ENCODE data around the gene SPTLC1.
"Not testable (repeated sequence)": the region's sequence is repeated elsewhere in the genome, so short reads cannot be mapped to it uniquely, and the experiment has no call there.

Gene SPTLC1

GRCh38 chr9:92150501-92151470 is 35.6 kb upstream of the SPTLC1 start:
- not testable (repeated sequence) for H3K4me3 ChIP-seq (ENCODE audit: low read length); H3K9me3 ChIP-seq (ENCODE audit: low read length); H3K27me3 ChIP-seq (ENCODE audit: insufficient read depth, low read length); H2AFZ ChIP-seq (ENCODE audit: low read depth, low read length); H3K36me3 ChIP-seq (ENCODE audit: insufficient read depth, low read length)
- peaks cover 24% of the 10 kb centered on the region for H3K4me1 ChIP-seq (ENCODE audit: insufficient read depth, low read length)

GRCh38 chr9:92147852-92148180 is 32.6 kb upstream of the SPTLC1 start:
- H3K9me3 ChIP-seq (ENCODE audit: low read length), result no peaks in the 10 kb centered on the region
- H2AFZ ChIP-seq (ENCODE audit: low read depth, low read length), result no peak overlapping the region
- H3K27me3 ChIP-seq (ENCODE audit: insufficient read depth, low read length), result peaks cover 1% of the 10 kb centered on the region
- H3K36me3 ChIP-seq (ENCODE audit: insufficient read depth, low read length), result no peaks in the 10 kb centered on the region
- no peak overlapping the region for H3K4me3 ChIP-seq (ENCODE audit: low read length)
- peaks cover 16% of the 10 kb centered on the region for H3K4me1 ChIP-seq (ENCODE audit: insufficient read depth, low read length)

GRCh38 chr9:92147030-92147851 is 32.0 kb upstream of the SPTLC1 start:
- H3K36me3 ChIP-seq (ENCODE audit: insufficient read depth, low read length), result no peaks in the 10 kb centered on the region
- no peak overlapping the region for H2AFZ ChIP-seq (ENCODE audit: low read depth, low read length)
- H3K9me3 ChIP-seq (ENCODE audit: low read length), result no peaks in the 10 kb centered on the region
- H3K27me3 ChIP-seq (ENCODE audit: insufficient read depth, low read length), result peaks cover 7% of the 10 kb centered on the region
- H3K4me1 ChIP-seq (ENCODE audit: insufficient read depth, low read length), result peaks cover 16% of the 10 kb centered on the region
- no peak overlapping the region for H3K4me3 ChIP-seq (ENCODE audit: low read length)

GRCh38 chr9:92146610-92147009 is 31.4 kb upstream of the SPTLC1 start:
- peaks cover 13% of the 10 kb centered on the region for H3K27me3 ChIP-seq (ENCODE audit: insufficient read depth, low read length)
- no peak overlapping the region for H3K4me3 ChIP-seq (ENCODE audit: low read length)
- no peaks in the 10 kb centered on the region for H3K36me3 ChIP-seq (ENCODE audit: insufficient read depth, low read length)
- no peak overlapping the region for H2AFZ ChIP-seq (ENCODE audit: low read depth, low read length)
- H3K9me3 ChIP-seq (ENCODE audit: low read length), result no peaks in the 10 kb centered on the region
- peaks cover 15% of the 10 kb centered on the region for H3K4me1 ChIP-seq (ENCODE audit: insufficient read depth, low read length)

- not testable (repeated sequence) for H2AFZ ChIP-seq (ENCODE audit: low read depth, low read length); H3K9me3 ChIP-seq (ENCODE audit: low read length); H3K36me3 ChIP-seq (ENCODE audit: insufficient read depth, low read length); H3K4me3 ChIP-seq (ENCODE audit: low read length)
- Histone ChIP-seq H3K27me3 (ENCODE audit: insufficient read depth, low read length) (peaks cover 21% of the 10 kb centered on the region), H3K4me1 (ENCODE audit: insufficient read depth, low read length) (peaks cover 12% of the 10 kb centered on the region)
Observed at GRCh38 chr9:92145784-92146183, 30.6 kb upstream of the SPTLC1 start.

GRCh38 chr9:92142329-92142728 is 27.1 kb upstream of the SPTLC1 start:
- H3K9me3 ChIP-seq (ENCODE audit: low read length), result no peaks in the 10 kb centered on the region
- H2AFZ ChIP-seq (ENCODE audit: low read depth, low read length), result no peak overlapping the region
- peaks cover 25% of the 10 kb centered on the region for H3K27me3 ChIP-seq (ENCODE audit: insufficient read depth, low read length)
- peaks cover 15% of the 10 kb centered on the region for H3K4me1 ChIP-seq (ENCODE audit: insufficient read depth, low read length)
- no peak overlapping the region for H3K4me3 ChIP-seq (ENCODE audit: low read length)
- H3K36me3 ChIP-seq (ENCODE audit: insufficient read depth, low read length), result no peaks in the 10 kb centered on the region

- H3K4me3 ChIP-seq (ENCODE audit: low read length), result peak overlapping the region; percentile 22
- peaks cover 8% of the 10 kb centered on the region for H3K4me1 ChIP-seq (ENCODE audit: insufficient read depth, low read length)
- peaks cover 26% of the 10 kb centered on the region for H3K27me3 ChIP-seq (ENCODE audit: insufficient read depth, low read length)
- peak overlapping the region; percentile 14 for H2AFZ ChIP-seq (ENCODE audit: low read depth, low read length)
- H3K9me3 ChIP-seq (ENCODE audit: low read length), result no peaks in the 10 kb centered on the region
- no peaks in the 10 kb centered on the region for H3K36me3 ChIP-seq (ENCODE audit: insufficient read depth, low read length)
Observed at GRCh38 chr9:92141144-92142129, 26.2 kb upstream of the SPTLC1 start.

- peaks cover 29% of the 10 kb centered on the region for H3K27me3 ChIP-seq (ENCODE audit: insufficient read depth, low read length)
- H3K9me3 ChIP-seq (ENCODE audit: low read length), result no peaks in the 10 kb centered on the region
Observed at GRCh38 chr9:92140754-92141143, 25.5 kb upstream of the SPTLC1 start.

GRCh38 chr9:92140074-92140753 is 25.0 kb upstream of the SPTLC1 start:
- peaks cover 8% of the 10 kb centered on the region for H3K4me1 ChIP-seq (ENCODE audit: insufficient read depth, low read length)
- no peaks in the 10 kb centered on the region for H3K9me3 ChIP-seq (ENCODE audit: low read length)
- H3K27me3 ChIP-seq (ENCODE audit: insufficient read depth, low read length), result peaks cover 34% of the 10 kb centered on the region
- H3K4me3 ChIP-seq (ENCODE audit: low read length), result no peak overlapping the region
- H3K36me3 ChIP-seq (ENCODE audit: insufficient read depth, low read length), result no peaks in the 10 kb centered on the region
- no peak overlapping the region for H2AFZ ChIP-seq (ENCODE audit: low read depth, low read length)

More at GRCh38 chr9:92140754-92141143, 25.5 kb upstream of the SPTLC1 start:
- Histone ChIP-seq H3K4me1 (ENCODE audit: insufficient read depth, low read length) (peaks cover 8% of the 10 kb centered on the region), H3K36me3 (ENCODE audit: insufficient read depth, low read length) (no peaks in the 10 kb centered on the region), H3K4me3 (ENCODE audit: low read length) (no peak overlapping the region), H2AFZ (ENCODE audit: low read depth, low read length) (peak overlapping the region; percentile 14)

GRCh38 chr9:92138960-92139540 is 23.8 kb upstream of the SPTLC1 start:
- H3K9me3 ChIP-seq (ENCODE audit: low read length); H2AFZ ChIP-seq (ENCODE audit: low read depth, low read length); H3K36me3 ChIP-seq (ENCODE audit: insufficient read depth, low read length); H3K4me3 ChIP-seq (ENCODE audit: low read length); H3K4me1 ChIP-seq (ENCODE audit: insufficient read depth, low read length): not testable (repeated sequence)
- H3K27me3 ChIP-seq (ENCODE audit: insufficient read depth, low read length), result peaks cover 38% of the 10 kb centered on the region

- Histone ChIP-seq H3K36me3 (ENCODE audit: insufficient read depth, low read length) (no peaks in the 10 kb centered on the region), H2AFZ (ENCODE audit: low read depth, low read length) (peak overlapping the region; percentile 42), H3K9me3 (ENCODE audit: low read length) (no peaks in the 10 kb centered on the region)
Observed at GRCh38 chr9:92138157-92138959, 23.1 kb upstream of the SPTLC1 start.

More at GRCh38 chr9:92138157-92138959, 23.1 kb upstream of the SPTLC1 start:
- Histone ChIP-seq H3K4me3 (ENCODE audit: low read length) (no peak overlapping the region), H3K4me1 (ENCODE audit: insufficient read depth, low read length) (peaks cover 5% of the 10 kb centered on the region), H3K27me3 (ENCODE audit: insufficient read depth, low read length) (peaks cover 38% of the 10 kb centered on the region)
